Psoas muscle (tissue), 8 donors: ENCODE data around the gene TLE1. TPM values are rescaled to one million over a fixed set of nuclear protein-coding genes. Genes with fewer than 3 reads are reported as not detected.
"Not testable (repeated sequence)": the region's sequence is repeated elsewhere in the genome, so short reads cannot be mapped to it uniquely, and the experiment has no call there.

Source experiments
- ATAC-seq, 4 donors: fragments of 200-7000 bp; cut with Tn5 transposase; one replicate each; pipeline ENCODE4 v1.9.1; 2020; ENCODE audit warnings: moderate library complexity in 3 of 4, mild to moderate bottlenecking in 2 of 4
- DNase-seq, 2 donors: peaks; one replicate each; pipeline ENCODE4 v3.0.0-alpha.2; 2020
- H3K27ac ChIP-seq: fragments of 200-600 bp; one replicate; pipeline ENCODE4 v1.8.0; 2022
- H3K27me3 ChIP-seq, 3 donors: fragments of 200-600 bp in 1 of 3; one replicate each; pipeline versions ENCODE4 v1.6.1 to v1.8.0; 2013 to 2022; ENCODE audit warnings: low read length in 2 of 3, mild to moderate bottlenecking in 2 of 3, moderate library complexity in 1 of 3; ENCODE audit not compliant: insufficient read depth in 3 of 3
- H3K36me3 ChIP-seq, 2 donors: fragments of 200-600 bp in 1 of 2; one replicate each; pipeline versions ENCODE4 v1.6.1 to v1.8.0; 2013 to 2022; ENCODE audit warnings: low read depth in 1 of 2, mild to moderate bottlenecking in 1 of 2, moderate library complexity in 1 of 2; ENCODE audit not compliant: insufficient read depth in 1 of 2
- H3K4me1 ChIP-seq: fragments of 200-600 bp; one replicate; pipeline ENCODE4 v1.8.0; 2022
- H3K4me3 ChIP-seq: fragments of 200-600 bp; one replicate; pipeline ENCODE4 v1.8.0; 2022; ENCODE audit warnings: mild to moderate bottlenecking
- H3K9me3 ChIP-seq: fragments of 200-600 bp; one replicate; pipeline ENCODE4 v1.8.0; 2022
- CTCF ChIP-seq: fragments of 200-600 bp; IDR thresholded peaks from one replicate; pipeline ENCODE4 v1.8.0; 2022; ENCODE audit warnings: antibody characterized with exemption
- WGBS, 3 donors: extraction: QIAGEN DNeasy Blood & Tissue Kit; methylation state at CpG; one replicate each; pipeline versions ENCODE4 v1.1.6 to v1.1.7; 2013; 5-methylcytosine and 5-hydroxymethylcytosine counted together
- intact Hi-C, 2 donors: fragments of 100-400 bp; cut with DNase I; formaldehyde crosslinking; loops; one replicate each; pipeline versions ENCODE4 v1.11.0 to v1.14.2; 2022
- long read RNA-seq, 2 donors: library from polyadenylated mRNA; unstranded; transcript quantifications; one replicate each; pipeline ENCODE4 v2.0.0, GENCODE V29; 2021
- polyA plus RNA-seq, 3 donors: library from polyadenylated mRNA; stranded (reverse); fragments of 200-250 nt; gene quantifications; one replicate each; pipeline ENCODE4 v1.2.3, GENCODE V29; 2013
- total RNA-seq, 4 donors: library from RNA; stranded (reverse); fragmentation: NEBNext Ultra II Directional in 2 of 4; extraction: Animal tissue kit (Norgen Biotek cat#: 25700) in 2 of 4; gene quantifications; one replicate each; pipeline versions ENCODE4 v1.2.1 to v1.2.4, GENCODE V29; 2021 to 2023
- donor health status: healthy with polysubstance abuse.
- donor health status: DM: no; HTN: no; CAD: no; lungs with moderate emphysema.
- donor health status: Bipolar disorder and iron deficiency.
- donor health status: healthy.
- donor health status: DM: yes; HTN: yes; CAD: no.
- donor health status: DM: no; HTN: no; CAD: no.
- donor health status: DM: no; HTN: no; CAD: no.
- donor health status: DM: yes; HTN: yes; CAD: no.

TLE1 gene
- total RNA-seq (10 to 100 TPM; 14.6 to 40.9 (median 35.7) TPM), polyA plus RNA-seq (10 to 100 TPM; 16.0 to 46.7 (median 31.1) TPM)
- long read RNA-seq, donor 1, partial matches to known transcripts, result 17 of 19 reads
- long read RNA-seq, donor 1, other reads (novel, unspliced or antisense), result 2 of 19 reads
- long read RNA-seq, donor 2, partial matches to known transcripts, result 162 of 207 reads
- long read RNA-seq, donor 2, other reads (novel, unspliced or antisense), result 45 of 207 reads

GRCh38 chr9:81689343-81690175 lies at the start of gene TLE1:
Gene TLE1, minus strand, starts transcription at chr9:81689547. Its CDS starts 1,307 bp downstream, at chr9:81688240.
- intact Hi-C loops, result loop anchor here (5.0 to 10.0 kb wide), 7 partner anchors 67 to 272 kb away; no protein-coding TSS in a partner anchor

GRCh38 chr9:81737871-81738507 lies 48.6 kb upstream of the TLE1 start:
- DNase-seq (no peak), ATAC-seq (peak; percentile 27 to 82 (median 56))
- no peaks in the 10 kb centered on the region for H3K36me3 ChIP-seq
- H3K27me3 ChIP-seq, result no peaks in the 10 kb centered on the region
- WGBS, 3 donors, result 49 to 67% (median 55%) methylated on average over 6 of the region's 6 CpGs
- H3K4me3 ChIP-seq, result no peak overlapping the region
- no peak for TF ChIP-seq CTCF
- intact Hi-C loops, result no loop called here
- H3K9me3 ChIP-seq, result no peaks in the 10 kb centered on the region
- H3K27ac ChIP-seq, result no peak overlapping the region
- H3K4me1 ChIP-seq, result no peaks in the 10 kb centered on the region

More at GRCh38 chr9:81689343-81690175, at the start of gene TLE1:
- Histone ChIP-seq H3K4me1 (peaks cover 21% of the 10 kb centered on the region), H3K27ac (peak within 1 kb of the TSS; percentile 79), H3K9me3 (no peaks in the 10 kb centered on the region), H3K4me3 (peak within 1 kb of the TSS; percentile 86), H3K27me3 (no peaks in the 10 kb centered on the region), H3K36me3 (peaks cover 0 to 11% of the 10 kb centered on the region in 2 donors)
- TF ChIP-seq CTCF, result no peak
- ATAC-seq (peak; percentile 87 to 95 (median 91)), DNase-seq (peak; percentile 100)
- 0% methylated on average over 57 to 95 of the region's 95 CpGs for WGBS, 3 donors

- DNase-seq, H3K4me1 ChIP-seq, H3K27ac ChIP-seq, H3K36me3 ChIP-seq, intact Hi-C loops, ATAC-seq, H3K4me3 ChIP-seq, H3K9me3 ChIP-seq, H3K27me3 ChIP-seq: not testable (repeated sequence)
- 95 to 97% (median 95%) methylated on average over 3 of the region's 3 CpGs for WGBS, 3 donors
Measured at GRCh38 chr9:81730498-81730897, 41.2 kb upstream of the TLE1 start.

- no peaks in the 10 kb centered on the region for H3K9me3 ChIP-seq
- H3K27ac ChIP-seq, result no peak overlapping the region
- TF ChIP-seq CTCF, result no peak
- H3K36me3 ChIP-seq, result no peaks in the 10 kb centered on the region
- no peaks in the 10 kb centered on the region for H3K27me3 ChIP-seq
- no peak for ATAC-seq
- intact Hi-C loops, result no loop called here
- H3K4me3 ChIP-seq, result no peak overlapping the region
- WGBS, 3 donors, result 29 to 40% (median 32%) methylated on average over 4 of the region's 4 CpGs
- H3K4me1 ChIP-seq, result no peaks in the 10 kb centered on the region
- no peak for DNase-seq
Measured at GRCh38 chr9:81729135-81729534, 39.8 kb upstream of the TLE1 start.
